HG03575 (cell line): Measurements from ENCODE around the gene ASPDH.

Experiments
- ATAC-seq: cut with Tn5 transposase; IDR thresholded peaks from one replicate; pipeline ENCODE4 v1.9.1; 2021; ENCODE audit not compliant: unreplicated experiment, insufficient number of reproducible peaks, low FRiP score; ENCODE audit errors: extremely low read depth

ASPDH gene

GRCh38 chr19:50513746-50514345, at the start of gene ASPDH:
ASPDH (minus strand) TSS chr19:50513913; CDS start chr19:50513823, 90 bp downstream.
- no peak for ATAC-seq

DNA sequence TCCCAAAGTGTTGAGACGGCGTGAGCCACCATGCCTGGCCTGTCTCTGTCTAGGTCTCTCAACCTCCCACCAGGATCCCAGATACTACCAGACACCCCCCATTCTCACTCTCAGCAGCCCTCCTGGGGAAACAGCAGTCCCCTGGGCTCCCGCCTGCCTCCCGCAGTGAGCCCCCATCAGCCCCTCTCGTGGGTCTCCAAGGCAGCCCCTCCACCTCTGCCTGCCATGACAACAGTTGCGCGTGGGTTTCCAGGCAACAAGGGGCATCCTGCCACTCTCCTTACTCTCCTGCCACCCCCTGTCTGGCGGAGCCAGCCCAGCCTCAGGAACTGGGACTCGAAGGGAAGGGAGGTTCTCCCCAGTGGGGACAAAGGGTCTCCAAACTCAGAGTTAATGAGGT, 49.3 kb upstream of the ASPDH start:
- no peak for ATAC-seq

- ATAC-seq: no peak
These were observed 48.6 kb upstream of the ASPDH start for GRCh38 chr19:50562329-50562728.

- no peak for ATAC-seq
These were observed 45.9 kb upstream of the ASPDH start for GRCh38 chr19:50559636-50560035.

GRCh38 chr19:50558449-50558848, 44.7 kb upstream of the ASPDH start:
- no peak for ATAC-seq

DNA sequence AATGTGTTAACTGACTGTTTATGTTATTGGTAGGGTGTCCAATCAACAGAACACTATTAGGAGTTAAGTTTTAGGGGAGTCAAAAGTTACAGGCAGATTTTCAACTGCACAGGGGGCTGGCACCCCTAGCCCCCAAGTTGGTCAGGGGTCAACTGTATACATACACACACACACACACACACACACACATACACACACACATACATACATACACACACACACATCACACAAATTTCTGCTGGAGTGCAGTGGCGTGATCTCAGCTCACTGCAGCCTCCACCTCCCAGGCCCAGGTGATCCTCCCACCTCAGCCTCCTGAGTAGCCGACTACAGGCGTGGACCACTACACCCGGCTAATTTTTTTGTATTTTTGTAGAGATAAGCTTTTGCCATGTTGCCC, 44.3 kb upstream of the ASPDH start:
- ATAC-seq: no peak

GRCh38 chr19:50557009-50557613, 43.4 kb upstream of the ASPDH start:
- ATAC-seq: no peak

GRCh38 chr19:50556282-50557008, 42.7 kb upstream of the ASPDH start:
- no peak for ATAC-seq

DNA sequence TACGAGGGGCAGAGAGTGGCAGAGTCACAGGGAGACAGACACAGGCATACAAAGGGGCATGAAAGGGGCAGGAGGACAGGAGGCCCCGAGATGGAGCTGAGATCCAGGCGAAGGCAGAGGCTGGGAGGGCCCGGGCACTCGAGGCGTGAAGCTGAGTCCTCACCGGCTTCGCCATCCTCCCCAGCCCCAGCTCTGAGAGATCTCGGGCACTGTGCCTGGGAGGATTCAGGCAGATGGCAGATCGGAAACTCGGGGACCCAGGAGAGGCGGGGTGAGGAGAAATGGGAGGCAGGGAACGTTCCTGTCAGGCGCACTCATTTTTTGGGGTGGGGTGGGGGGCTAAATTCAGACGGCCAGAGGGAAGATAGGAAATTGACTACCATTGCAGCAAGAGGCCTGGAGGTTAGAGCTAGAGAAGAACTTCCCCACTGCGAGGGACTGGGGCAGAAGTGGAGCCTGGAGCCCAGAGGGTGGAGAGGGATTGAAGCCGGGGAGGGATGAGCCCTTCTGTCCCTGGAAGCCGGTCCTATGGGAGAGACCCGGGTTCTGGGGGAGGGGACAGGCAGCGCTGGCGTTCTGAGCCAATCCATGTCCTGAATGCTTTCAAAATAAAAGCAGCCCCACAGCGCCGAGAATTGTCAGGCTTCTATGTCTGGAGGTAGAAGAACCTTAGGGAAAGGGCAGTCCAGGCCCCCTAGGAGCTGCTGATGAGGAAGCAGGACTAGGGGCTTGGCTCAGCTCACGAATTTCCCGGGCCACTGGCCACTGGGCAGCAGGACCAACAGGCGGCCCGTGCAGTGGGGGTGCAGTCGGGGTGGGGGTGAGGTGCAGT, 42.0 kb upstream of the ASPDH start:
- ATAC-seq: no peak

- no peak for ATAC-seq
These were observed 41.3 kb upstream of the ASPDH start for GRCh38 chr19:50555033-50555432.

- ATAC-seq: no peak
These were observed 40.5 kb upstream of the ASPDH start for GRCh38 chr19:50554212-50554611.

DNA sequence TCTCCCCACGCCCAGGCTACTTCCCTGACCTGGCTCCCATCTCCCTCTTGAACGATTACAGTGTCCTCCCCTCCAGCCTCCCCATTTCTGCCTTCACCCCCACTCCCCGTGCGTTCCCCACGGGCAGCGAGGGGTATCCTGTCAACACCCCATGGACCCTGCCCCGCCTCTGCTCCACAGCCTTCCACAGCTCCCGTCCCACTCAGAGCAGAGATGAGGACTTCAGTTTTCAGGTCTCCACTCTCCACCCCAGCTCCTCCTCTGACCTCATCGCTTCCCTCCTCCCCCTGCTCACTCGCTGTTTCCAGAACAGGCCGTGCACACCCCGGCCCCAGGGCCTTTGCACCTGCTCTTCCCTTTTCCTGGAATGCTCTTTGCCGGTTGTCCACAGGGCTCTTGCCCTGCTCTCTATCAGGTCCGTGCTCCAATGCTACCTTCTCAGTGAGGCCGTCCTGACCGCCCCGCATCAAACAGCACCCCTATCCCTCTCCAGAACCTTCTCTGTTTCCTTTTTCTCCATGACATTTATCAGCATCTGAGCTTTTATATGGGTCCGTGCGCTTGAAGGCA, 39.5 kb upstream of the ASPDH start:
- ATAC-seq: no peak

- ATAC-seq: no peak
These were observed 38.8 kb upstream of the ASPDH start for GRCh38 chr19:50552540-50552939.

DNA sequence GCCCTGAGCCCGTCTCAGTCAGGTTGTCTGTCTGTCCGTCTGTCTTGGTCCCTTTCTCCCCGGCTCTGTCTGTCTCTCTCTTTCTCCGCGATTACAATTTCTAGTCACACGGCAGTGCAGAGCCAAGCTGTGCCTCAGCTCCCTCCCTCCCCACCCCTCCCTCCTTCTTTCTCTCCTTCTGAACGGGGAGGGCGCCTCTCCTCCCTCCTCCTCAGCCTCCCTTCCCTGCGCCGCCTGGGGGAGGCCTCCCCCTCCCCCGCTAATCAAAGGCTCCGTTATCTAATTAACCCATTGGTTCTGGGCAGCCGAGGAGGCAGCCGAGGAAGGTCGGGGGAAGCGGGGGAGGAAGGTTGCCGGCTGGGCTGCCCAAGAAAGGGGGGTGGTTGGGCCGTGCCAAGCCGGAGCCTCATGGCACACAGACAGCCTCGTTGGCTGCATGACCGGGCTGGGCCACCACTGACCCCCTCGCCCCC, 38.0 kb upstream of the ASPDH start:
- no peak for ATAC-seq

GRCh38 chr19:50551034-50551714, 37.5 kb upstream of the ASPDH start:
- no peak for ATAC-seq

- no peak for ATAC-seq
These were observed 36.9 kb upstream of the ASPDH start for GRCh38 chr19:50550594-50550966.

- no peak for ATAC-seq
These were observed 36.3 kb upstream of the ASPDH start for GRCh38 chr19:50549927-50550593.
